WERI-Rb-1 (cell line): ENCODE results near the gene LUM.

Experiments
- DNase-seq: peaks from one replicate; pipeline ENCODE4 v3.0.0-alpha.2; 2020
- H3K27ac ChIP-seq: fragments of 250-450 bp; sonication (Bioruptor Pico); 2 replicates; pipeline ENCODE4 v1.5.1; 2020; ENCODE audit warnings: mild to moderate bottlenecking, moderate library complexity
- H3K27me3 ChIP-seq: fragments of 250-450 bp; sonication (Bioruptor Pico); 2 replicates; pipeline ENCODE4 v1.5.1; 2021; ENCODE audit warnings: mild to moderate bottlenecking, low read depth, moderate library complexity; ENCODE audit not compliant: insufficient read depth, severe bottlenecking
- H3K36me3 ChIP-seq: fragments of 250-450 bp; sonication (Bioruptor Pico); 2 replicates; pipeline ENCODE4 v1.5.1; 2020; ENCODE audit warnings: mild to moderate bottlenecking, moderate library complexity
- H3K4me3 ChIP-seq: 2 replicates; pipeline ENCODE4 v1.5.1; 2011; ENCODE audit warnings: low read depth, mild to moderate bottlenecking, control low read depth, low read length
- H3K9me3 ChIP-seq: fragments of 250-450 bp; sonication (Bioruptor Pico); 2 replicates; pipeline ENCODE4 v1.5.1; 2021; ENCODE audit warnings: mild to moderate bottlenecking, moderate library complexity; ENCODE audit not compliant: severe bottlenecking
- CTCF ChIP-seq: IDR thresholded peaks from 2 replicates; pipeline ENCODE4 v1.5.1; 2011; ENCODE audit warnings: low read depth, mild to moderate bottlenecking, control low read depth, inconsistent platforms, low read length

LUM gene

DNA sequence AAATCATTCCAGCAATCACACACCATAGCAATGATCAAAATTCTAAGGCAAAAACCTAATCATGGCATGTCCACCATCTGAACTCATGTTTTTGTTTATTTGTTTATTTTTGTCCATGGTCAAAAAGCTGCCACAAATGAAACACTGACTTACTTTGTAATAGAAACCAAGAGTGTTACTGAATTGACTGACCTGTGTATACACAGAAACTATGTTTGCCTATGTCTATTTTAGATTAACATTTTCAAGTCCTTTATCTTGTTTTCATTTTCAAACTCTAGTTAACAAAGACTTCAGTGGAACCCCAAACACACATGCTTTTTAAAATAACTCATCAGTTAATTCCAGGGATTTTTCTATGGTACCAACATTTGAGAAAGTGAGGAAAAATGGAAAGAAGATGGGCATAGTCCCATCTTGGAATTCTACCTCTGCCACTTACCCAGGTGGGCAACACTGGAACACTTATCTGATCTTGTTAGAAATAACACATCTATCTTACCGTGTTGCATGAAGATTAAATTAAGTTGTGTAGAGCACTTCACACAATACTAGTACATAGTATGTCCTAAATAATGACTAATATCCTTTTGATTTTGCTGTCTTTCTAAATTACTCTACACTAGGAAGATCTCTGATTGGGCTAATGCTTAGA, 6.4 kb downstream of the LUM start:
- TF ChIP-seq CTCF = no peak
- Histone ChIP-seq H3K27me3 (no peaks in the 10 kb centered on the region), H3K4me3 (no peak overlapping the region), H3K36me3 (no peaks in the 10 kb centered on the region), H3K9me3 (no peaks in the 10 kb centered on the region), H3K27ac (no peak overlapping the region)
- DNase-seq = no peak

DNA sequence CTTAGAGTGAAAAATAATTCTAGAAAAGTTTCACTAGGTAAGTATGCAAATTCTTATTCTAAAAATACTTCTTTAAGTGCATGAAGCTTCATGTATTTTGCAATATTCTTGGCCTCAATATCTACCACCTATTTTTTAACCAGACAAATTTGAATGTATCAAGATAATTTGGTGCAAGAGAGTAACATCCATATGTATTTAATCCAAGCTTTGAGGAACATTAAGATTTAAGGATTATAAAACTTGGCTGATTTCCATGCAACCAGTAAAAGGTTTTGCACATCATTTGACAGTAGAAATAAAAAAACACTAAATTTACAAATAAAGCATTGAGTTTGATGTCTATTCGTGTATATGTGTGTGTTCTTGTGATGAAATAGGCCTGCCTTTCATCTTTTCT, 7.7 kb downstream of the LUM start:
- H3K9me3 ChIP-seq = no peaks in the 10 kb centered on the region
- no peak for DNase-seq
- H3K27me3 ChIP-seq = no peaks in the 10 kb centered on the region
- TF ChIP-seq CTCF = no peak
- H3K4me3 ChIP-seq = no peak overlapping the region
- no peaks in the 10 kb centered on the region for H3K36me3 ChIP-seq
- H3K27ac ChIP-seq = no peak overlapping the region

DNA sequence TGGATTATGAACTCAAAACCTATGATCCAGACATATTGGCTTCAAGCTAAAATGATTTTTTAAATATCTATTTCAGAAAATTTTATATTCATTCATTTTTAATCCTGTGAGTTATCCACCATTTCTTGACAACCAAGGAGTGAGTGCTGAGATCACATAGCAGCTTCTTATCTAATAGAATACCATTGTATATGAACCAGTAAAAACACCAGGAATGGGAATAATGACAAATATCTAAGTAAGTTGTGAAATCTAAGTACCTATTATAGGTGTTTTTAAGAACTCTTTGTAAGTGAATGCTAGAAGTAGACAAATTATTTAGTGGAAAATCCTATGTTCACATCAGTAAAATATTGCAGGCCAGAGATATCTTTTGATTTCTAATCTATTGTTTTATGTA, 8.2 kb downstream of the LUM start:
- Histone ChIP-seq H3K27me3 (no peaks in the 10 kb centered on the region), H3K9me3 (no peaks in the 10 kb centered on the region), H3K4me3 (no peak overlapping the region), H3K27ac (no peak overlapping the region), H3K36me3 (no peaks in the 10 kb centered on the region)
- no peak for DNase-seq
- no peak for TF ChIP-seq CTCF

GRCh38 chr12:91100906-91101305, 10.4 kb downstream of the LUM start:
- DNase-seq = no peak

GRCh38 chr12:91099836-91100235, 11.5 kb downstream of the LUM start:
- Histone ChIP-seq H3K36me3 (no peaks in the 10 kb centered on the region), H3K27me3 (no peaks in the 10 kb centered on the region), H3K4me3 (no peak overlapping the region), H3K9me3 (no peaks in the 10 kb centered on the region), H3K27ac (no peak overlapping the region)
- no peak for TF ChIP-seq CTCF
- DNase-seq = no peak

More at GRCh38 chr12:91100906-91101305, 10.4 kb downstream of the LUM start:
- H3K27ac ChIP-seq = no peak overlapping the region
- no peak overlapping the region for H3K4me3 ChIP-seq
- H3K27me3 ChIP-seq = no peaks in the 10 kb centered on the region
- no peak for TF ChIP-seq CTCF
- H3K36me3 ChIP-seq = no peaks in the 10 kb centered on the region
- no peaks in the 10 kb centered on the region for H3K9me3 ChIP-seq

DNA sequence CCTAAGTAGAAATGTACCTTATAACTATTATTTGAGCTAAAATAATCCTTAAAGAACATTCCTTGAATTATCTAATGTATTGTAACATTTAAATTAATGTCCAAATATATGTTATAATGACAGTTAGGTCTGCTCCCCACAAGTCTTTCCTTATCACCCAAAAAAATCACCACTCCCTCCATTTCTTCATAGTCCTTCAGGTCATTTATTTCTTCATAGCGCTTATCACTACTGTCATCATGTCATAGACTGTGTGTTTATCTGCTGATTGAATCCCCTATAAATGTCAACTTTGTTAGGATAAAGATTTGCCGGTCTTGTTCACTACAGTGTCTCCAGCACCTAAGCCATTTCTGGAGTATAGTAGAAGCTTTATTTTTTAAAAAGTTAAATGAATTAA, 12.0 kb downstream of the LUM start:
- no peak for TF ChIP-seq CTCF
- Histone ChIP-seq H3K4me3 (no peak overlapping the region), H3K9me3 (no peaks in the 10 kb centered on the region), H3K27me3 (no peaks in the 10 kb centered on the region), H3K36me3 (no peaks in the 10 kb centered on the region), H3K27ac (no peak overlapping the region)
- DNase-seq = no peak
